Amniotic epithelial cell (primary cell): ENCODE data around the gene PGGHG.
A peak's percentile ranks its signal among the peaks of the same experiment; 100 is the strongest.
"Not testable (repeated sequence)": the region's sequence is repeated elsewhere in the genome, so short reads cannot be mapped to it uniquely, and the experiment has no call there.

Experiments used
- DNase-seq: peaks from one replicate; pipeline ENCODE4 v3.0.0-alpha.2; 2010; ENCODE audit warnings: low read depth

The PGGHG gene

DNA sequence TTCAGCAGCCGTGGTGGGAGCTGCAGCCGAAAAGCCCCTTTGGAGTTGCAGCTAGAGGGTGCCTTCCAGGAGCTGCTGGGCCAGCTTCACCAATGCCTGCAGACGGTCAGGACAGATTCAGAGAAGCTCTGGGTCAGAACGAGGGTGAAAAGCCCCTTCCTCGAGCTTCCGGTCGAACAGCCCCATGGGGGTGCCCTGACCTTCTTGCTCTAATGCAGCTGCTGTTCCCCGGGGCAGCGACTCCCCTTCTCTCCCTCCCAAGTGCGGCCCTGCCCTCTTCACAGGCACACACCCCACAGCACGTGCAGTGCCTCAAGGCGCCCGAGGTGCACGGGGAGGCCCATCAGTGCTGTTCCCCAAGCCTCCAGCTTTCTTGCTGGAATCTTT lies 41.4 kb downstream of the PGGHG start:
- DNase-seq: no peak

DNA sequence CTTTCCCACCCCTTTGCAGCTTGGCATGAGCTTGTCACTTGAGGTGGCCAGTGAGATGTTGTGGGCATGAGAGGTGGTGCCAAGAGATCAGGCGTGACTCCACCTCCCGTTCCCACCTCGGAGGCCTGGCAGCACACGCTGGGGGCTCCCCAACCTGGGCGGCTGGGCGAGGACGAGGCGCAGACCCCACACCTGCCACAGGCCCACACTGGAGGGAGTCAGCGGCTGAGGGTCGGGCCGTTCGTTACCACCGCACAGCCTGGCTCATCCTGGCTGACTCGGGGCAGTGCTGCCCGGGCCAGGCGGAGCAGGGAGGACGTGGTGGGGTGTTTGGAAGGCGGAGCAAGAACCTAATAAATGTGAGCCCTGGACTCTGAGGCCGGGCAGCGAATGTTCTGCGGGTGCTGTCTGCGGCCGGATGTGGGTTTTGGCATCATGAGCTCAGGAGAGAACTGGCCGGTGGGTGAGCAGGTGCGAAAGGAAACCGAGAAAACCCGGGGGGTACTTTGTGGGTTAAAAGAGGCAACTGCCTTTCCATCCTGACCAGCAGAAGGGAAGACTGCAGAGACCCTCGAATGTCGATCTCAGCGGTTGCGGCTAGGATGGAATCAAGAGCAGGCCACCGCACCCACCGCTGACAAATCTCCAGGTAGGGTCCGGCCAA lies 41.9 kb downstream of the PGGHG start:
- no peak for DNase-seq

DNA sequence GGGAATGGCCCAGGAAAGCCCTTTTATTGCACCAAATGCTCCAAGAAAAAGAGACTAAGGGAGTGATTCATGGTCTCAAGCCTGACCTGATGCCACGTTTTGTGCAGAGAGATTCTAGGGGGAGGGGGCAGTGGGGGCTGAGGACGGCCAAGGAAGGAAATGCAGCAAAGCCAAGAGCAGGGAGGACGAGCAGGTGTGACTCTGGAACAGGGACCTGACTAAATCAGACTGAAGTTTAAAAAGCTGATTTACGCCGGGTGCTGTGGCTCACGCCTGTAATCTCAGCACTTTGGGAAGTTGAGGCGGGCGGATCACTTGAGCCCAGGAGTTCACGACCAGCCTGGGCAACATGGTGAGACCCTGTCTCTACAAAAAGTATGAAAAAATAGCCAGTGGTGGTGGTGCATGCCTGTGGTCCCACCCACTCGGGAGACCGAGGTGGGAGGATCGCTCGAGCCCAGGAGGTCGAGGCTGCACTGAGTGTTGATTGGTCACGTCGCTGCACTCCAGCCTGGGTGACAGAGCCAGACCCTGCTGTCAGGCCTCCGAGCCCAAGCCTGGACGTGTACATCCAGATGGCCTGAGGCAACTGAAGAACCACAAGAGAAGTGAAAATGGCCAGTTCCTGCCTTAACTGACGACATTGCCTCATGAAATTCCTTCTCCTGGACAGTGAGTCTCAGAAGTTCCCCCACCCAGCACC lies 42.6 kb downstream of the PGGHG start:
- DNase-seq: no peak

DNA sequence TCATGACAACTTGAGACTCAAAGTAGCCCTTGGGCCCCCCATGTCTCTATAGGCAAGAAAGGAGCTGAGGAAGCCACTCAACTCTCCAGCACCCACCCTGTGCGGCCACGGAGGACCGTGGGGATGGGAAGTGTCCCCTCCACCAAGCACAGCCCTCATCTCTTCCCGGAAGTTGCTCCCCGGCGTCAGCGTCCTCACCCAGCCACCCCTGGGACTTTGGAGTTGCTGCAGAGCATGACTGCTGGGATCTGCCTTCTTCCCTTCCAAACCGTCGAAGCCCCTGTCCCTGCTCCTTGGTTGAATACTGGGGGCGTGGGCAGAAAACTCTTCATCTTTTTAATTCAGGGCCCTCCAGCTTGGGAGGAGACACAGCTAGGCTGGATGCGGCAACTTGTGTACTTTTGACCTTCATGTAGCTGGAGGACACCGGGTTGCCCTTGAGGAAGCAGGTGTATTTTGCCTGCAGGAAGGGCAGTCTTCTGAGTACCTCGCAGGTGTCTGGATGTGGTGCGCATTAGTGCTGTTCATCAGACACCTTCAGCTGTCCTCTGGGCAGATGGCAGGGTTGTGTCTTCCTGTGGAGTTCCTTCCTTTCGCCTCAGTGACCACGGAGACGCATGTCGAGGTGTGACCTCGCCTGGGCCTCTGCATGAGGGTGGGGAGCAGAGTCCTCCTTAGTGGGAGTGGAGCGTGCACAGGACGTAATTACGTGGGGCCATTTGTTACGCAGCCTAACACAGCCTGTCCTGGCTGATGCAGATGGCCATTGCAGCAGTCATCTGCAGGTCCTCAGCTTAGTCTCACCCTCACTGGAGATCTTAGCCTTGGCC lies 43.9 kb downstream of the PGGHG start:
- DNase-seq: no peak

DNA sequence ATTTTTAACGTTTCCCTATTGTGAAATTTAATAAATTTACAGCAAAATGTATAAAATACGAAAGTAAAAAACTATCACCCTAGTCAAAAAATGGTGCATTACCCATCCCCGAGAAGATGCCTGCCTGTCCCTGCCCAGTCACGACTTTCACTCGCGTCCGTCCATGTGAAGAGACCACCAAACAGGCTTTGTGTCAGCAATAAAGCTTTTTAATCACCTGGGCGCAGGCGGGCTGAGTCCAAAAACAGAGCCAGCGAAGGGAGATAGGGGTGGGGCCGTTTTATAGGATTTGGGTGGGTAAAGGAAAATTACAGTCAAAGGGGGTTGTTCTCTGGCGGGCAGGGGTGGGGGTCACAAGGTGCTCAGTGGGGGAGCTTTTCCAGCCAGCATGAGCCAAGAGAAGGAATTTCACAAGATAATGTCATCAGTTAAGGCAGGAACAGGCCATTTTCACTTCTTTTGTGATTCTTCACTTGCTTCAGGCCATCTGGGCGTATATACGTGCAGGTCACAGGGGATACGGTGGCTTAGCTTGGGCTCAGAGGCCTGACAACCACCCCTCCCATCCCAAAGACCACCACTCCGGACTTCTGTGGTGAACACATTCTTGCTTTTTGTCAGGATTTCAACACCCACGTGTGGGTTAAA lies 44.8 kb downstream of the PGGHG start:
- DNase-seq: not testable (repeated sequence)

DNA sequence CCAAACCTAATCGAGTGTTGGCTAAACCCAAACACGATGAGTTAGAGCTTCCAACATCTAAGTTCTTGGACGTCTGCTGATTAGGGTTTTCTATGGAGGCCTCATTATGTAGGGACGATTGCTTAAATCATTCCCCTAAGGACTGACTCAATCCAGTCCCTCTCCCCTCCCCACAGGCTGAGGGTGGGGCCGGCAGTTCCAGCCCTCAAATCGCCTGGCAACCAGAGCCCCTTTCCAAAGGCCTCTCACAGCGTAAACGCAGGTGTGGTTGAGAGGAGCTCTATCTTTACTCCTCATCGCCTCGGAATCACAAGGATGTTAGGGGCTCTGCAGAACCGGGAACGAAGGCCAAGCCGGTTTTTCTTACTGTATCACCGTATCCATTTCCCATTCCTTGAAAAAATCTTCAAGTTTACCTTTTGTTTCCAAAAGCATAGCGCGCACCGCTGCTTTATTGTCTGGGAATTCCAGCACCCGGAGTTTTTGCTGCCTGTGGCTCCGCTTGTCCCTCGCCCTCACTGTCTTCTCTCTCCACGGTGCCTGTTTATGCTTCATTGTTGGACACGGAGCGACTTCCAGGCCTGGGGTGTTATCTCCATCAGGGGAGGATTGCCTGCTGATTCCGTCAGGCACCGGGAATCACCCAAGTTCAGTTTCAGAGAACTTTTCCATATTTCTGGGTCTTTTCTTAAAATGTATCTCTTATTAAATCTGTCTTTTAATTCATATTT lies 45.5 kb downstream of the PGGHG start:
- DNase-seq: peak; percentile 83

DNA sequence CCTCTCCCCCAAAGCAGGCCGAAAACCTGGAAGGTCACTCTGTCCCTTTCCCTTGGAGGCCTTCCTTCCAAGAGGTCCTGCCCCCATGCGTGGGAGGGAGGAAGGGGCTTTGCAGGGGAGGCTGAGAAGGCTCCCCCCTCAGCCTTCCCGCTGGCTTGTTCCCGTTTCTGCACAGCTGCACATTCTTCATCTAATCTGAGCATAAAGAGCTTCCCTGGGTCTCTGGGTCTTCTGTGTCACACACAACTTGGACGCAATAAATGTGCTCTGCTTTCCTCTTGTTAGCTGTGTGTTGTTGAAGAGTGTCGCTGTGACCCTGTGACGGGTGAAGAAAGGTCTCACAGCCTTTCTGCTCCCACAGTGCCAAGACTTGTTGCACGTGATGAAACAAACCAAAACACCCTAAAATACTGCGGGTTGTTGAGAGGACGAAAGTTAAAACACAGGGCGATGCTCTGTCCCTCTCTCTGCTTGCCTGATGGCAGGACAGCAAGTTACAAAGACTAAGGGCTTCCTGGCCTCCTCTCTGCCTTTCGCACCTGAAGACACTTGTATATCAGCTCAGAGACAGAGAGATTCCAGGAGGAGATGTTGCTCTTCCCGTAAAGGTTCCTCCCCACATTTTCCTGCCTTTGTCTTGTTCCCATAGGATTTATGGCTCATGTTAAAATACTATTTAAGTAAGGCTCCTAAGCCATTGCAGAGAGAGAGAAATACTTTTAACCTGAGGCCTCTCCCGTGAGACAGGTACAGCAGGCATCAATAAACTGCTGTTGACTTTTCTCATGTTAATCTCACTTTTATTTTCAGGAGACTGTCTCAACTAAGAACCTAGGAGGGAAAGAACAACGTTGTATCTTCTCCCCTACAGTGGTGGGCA lies 47.1 kb downstream of the PGGHG start:
- peak; percentile 45 for DNase-seq

DNA sequence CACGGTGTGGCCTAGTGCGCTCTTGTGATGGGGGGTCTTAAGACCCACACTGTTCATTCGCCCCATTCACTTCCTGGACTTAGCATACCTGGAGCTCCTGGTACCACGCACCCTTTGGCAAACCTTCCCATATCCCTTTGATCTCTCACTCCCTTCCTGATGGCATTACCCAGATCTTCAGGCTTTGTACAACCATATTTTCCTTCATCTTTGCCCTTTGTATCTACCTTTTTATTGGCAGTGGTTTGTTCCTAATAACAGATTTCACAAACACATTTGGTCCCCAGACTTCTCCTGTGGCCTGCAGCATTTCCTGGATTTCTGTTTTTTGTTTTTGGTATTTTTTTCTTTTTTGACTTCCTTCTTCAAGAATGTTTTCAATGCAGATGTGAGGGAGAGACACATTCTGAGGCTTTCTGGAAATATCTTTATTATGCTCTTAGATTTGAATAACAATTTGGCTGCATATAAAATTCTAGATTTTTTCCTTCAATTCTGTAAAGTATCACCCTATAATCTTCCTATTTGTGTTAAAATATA lies 47.8 kb downstream of the PGGHG start:
- DNase-seq: no peak

DNA sequence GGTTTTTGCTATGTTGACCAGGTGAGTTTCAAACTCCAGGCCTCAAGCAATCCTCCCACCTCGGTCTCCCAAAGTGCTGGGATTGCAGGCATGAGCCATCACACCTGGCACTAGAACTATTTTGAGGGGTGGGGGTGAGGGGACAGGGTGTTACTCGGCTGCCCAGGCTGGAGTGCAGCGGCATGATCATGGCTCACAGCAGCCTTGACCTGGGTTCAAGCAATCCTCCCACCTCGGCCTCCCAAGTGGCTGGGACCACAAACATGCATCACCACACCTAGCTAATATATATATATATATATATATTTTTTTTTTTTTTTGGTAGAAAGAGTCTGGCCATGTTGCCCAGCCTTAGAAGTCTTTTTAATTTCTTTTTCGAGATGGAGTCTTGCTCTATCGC lies 48.8 kb downstream of the PGGHG start:
- no peak for DNase-seq

DNA sequence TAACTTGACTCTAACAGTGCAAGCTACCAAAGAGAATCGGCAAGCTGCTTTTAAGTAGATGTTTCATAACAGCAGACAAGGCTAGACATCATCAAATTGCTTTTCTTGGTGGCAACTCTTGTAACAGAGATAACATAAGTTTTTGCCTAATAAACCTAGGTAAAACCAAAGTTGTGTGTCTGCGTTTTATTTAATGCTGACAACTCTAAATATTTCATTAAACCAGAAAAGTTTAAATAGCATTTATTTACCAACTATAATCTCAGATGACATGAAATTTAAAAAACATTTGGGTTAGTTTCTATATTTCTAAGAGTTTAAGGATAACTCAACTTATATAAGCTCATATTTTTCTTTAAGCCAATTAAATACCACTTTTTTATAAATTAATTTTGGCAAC lies 51.0 kb downstream of the PGGHG start:
- DNase-seq: no peak

DNA sequence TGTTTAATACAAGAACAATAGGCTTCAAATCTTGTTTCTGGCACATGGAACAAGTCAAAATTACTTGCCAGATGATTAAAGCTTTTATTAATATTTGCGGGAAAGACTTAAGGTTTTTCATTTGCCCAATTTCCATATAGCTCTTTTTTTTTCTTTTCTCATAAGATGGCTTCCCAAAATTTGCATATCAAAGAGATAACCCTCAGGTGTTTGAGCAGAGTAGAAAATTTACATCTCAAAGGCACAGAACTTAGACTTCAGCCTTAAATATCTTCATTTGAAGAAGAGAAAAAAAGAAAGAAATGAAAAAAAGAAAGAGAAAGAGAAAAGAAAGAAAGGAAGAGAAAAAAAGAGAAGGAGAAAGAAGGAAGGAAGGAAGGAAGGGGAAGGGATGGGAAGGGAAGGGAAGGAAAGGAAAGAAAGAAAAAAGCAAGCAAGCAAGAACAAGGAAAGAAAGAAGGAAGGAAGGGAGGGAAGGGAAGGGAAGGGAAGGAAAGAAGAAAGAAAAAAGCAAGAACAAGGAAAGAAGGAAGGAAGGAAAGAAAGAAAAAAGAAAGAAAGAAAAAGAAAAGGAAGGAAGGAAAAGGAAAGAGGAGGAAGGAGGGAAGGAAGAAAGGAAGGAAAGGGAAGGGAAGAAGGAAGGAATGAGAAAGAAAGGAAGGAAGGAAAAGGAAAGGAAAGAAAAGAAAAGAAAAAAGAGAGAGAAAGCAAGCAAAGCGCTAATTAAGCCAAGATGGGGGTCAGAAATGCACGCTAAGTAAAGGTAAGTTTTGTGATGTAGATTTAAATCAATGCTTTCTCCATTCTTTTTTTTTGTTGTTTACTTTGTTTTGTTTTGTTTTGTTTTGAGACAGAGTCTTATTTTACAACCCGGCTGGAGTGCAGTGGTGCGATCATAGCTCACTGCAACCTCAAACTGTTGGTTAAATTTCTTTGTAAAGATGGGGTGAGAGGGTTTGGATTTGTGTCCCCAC lies 51.9 kb downstream of the PGGHG start:
- no peak for DNase-seq

DNA sequence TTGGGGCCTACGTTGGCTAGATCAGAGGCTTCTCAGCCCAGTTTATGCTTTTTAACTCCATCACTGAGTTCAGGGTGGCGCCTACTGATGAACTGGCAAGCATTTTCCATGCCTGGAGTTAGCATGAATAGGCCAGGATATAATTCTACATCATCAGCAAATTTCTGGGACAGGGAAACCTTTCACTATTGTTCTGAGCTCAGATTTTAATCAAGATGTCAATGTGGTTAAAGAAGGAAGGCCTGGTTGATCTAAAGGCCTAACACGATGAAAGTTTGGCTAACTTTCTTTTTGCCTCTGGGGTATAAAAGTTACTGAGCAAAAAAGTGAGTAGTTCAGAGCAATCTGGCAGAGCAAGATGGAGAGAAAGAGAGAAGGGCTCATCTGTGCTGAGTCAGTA lies 53.4 kb downstream of the PGGHG start:
- DNase-seq: no peak

DNA sequence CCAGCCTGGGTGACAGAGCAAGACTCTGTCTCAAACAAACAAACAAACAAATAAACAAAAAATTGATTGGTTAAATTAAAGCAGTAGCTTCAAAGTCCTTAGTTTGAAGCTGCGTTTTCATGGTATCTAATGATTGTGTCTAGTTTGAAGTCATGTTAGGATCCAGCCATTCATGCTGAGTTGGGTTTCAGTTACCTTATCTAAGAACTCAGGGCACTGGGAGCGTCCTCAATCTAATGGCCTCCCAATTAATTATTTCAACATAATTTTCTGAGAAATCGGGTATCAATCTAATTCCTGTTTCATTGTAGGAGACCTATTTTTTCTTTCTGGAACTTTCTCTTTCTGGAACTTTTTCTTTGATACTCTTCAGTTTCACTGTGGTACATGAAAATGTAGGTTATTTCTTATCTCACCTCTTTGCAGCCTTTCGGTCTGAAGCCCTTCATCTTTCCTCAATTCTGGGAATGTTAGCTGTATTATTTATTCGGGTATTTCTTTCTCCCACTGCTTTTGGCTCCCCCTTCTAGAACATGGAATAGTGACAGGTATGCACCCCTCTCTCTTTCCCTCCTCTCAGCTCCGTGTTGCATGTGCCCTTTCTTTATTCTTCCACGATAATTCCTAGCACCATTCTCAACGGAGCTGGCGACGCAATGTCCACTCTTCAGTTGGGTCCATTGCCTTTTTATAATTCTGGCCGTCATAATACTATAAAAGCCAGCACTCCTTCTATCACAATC lies 56.1 kb downstream of the PGGHG start:
- DNase-seq: no peak
